GM18858 (cell line): ENCODE results near the gene GALNT13.

Source experiments
- ATAC-seq: cut with Tn5 transposase; IDR thresholded peaks from one replicate; pipeline ENCODE4 v1.9.1; 2021; ENCODE audit not compliant: unreplicated experiment

Gene GALNT13

DNA sequence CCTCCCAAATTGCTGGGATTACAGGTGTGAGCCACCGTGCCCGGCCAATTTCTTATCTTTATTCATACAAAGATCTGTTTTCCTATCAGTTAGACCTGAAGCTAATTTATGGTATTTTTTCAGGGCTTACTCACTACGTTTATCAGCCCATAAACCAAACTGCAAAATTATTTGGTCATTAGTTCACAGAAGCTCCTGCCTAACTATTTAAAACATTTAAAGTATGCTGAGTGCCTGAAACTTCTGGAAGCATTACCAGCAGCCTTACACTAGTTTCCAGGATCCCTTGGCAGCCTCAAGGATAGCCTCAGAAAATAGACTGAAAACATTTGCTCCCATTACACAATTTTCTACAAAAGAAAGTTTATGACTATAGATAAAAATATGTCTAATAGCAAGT lies 68.8 kb downstream of the GALNT13 start:
- no peak for ATAC-seq

DNA sequence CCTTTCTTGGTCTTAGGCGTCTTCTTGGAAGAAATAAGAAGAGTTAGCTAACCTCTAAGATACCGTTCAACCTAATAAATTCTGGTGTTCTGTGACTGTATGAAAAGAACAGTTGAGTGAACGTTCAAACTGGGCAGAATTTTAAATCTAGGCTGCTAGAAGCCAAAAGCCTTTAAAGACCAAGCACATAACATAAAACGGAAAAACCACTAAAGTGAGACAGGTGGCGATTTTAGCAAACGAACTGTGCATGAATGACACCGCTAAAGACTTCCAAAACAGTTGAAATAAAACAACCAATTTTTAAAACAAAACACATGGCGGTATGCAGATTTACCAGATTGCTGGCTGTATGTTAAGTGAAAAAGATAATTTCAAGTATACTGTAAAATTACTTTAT lies 73.1 kb downstream of the GALNT13 start:
- no peak for ATAC-seq

DNA sequence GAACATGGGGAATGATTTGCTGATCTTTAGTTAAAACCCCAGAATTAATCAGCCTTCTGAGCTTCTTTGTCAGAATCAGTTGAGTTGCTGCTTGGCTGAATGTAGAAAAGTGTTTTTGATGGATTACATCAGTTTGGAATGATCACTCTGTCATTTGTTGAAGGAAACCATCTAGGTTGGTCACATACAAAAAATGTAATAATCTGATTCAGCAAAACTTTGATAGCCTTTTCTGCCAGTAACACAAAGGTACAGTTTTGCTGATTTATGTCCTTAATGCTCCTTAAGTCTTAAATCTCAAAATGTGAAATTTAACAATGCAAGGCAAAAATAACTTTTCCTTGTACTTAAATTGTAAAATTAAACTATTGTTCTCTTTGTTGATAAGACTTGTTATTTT lies 74.3 kb downstream of the GALNT13 start:
- ATAC-seq, result no peak

DNA sequence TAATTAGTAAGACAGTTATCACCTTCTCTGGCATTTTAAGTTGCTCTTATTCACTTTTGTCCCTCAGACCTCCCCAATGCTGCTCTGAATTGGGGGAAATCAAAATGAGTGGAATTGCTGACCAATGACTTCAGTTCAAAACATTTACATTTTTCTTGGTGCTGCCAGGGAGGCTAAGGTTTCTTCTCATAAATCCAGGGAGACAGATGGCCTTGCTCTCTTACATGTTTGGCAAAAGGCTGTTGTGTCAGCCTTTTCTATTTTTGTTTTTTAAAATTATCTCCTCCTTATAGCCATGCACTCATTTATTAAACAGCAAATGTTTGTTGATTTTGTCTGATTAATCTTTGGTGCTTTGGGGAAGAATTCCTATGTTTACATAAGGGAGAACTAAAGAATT lies 82.0 kb downstream of the GALNT13 start:
- ATAC-seq, result no peak

DNA sequence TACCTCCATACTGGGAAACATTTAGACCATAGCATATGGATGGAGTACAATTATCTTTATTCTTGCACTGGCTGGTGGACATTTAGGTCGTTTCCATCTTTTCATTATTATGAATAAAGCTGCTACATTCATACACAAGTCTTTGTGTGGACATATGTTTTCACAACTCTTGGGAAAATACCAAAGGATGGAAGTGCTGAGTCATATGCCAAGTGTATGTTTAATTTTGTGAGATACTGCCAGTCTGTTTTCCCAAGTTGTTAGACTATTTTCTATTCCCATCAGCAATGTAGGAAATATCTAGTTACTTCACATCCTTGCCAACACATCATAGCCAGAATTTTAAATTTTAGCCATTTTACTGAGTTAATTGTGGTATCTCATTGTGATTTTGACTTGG lies 91.5 kb downstream of the GALNT13 start:
- ATAC-seq, result no peak

DNA sequence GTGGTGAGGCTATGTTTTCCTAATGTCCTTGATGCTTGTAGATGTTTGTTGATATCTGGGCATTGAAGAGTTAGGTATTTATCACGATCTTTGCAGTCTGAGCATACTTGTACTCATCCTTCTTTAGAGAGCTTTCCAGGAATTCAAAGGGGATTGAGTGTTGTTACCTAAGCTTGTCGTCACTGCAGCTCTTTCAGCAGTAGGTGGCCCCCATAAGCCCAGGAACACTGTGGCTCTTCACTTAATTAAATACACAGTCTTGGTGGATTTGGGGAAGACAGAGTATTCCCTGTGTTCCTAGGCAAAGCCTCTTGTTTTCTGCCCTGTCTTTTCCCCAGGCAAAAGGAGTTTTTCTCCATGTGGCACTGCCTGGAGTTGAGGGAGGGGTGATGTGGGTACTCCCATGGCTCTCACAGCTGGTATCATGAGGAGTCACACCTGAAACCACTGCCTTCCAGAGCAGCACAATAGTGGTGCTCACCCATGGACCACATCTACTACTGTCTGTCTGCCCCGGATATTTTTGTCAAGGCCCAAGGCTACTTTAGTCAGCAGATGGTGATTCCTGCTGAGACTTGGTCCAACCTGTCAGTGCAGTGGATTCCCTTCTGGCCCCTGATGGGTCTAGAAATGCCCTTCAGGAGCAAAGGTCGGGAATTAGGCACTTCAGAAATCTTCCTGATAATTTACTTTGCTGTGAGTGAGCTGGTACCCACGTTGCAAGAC lies 95.7 kb downstream of the GALNT13 start:
- no peak for ATAC-seq

DNA sequence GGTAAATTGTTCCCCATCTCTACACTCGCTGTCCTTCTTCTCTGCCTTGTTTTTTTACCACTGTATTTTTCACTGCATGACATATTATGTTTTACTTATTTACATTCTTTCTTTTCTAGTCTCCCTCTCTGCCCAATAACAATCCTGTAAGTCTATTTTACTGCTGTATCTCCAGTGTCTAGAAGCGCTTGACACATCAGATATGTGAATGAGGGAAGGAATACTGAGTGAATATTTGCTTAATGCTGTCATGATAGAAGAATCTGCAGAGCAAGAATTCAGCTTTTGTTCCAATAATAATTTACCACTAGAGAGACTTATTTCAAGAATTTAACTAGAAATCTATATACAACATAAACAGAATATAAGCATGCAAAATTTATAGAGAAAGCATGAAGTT lies 99.5 kb downstream of the GALNT13 start:
- ATAC-seq, result no peak

DNA sequence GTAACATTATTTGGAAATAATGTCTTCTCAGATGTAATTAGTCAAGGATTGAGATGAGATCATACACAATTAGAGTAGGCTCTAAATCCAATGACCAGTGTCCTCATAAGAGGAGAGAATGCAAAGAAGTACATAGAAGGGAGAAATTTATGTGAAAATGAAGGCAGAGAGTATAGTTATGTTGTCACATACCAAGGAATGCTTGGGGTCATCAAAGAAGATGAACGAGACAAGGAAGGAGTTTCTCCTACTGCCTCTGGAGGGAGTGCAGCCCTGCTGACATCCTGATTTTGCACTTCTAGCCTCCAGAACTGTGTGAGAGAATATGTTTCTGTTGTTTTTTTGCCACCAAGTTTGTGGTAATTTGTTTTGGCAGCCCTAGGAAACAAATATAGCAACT lies 100.1 kb downstream of the GALNT13 start:
- no peak for ATAC-seq

DNA sequence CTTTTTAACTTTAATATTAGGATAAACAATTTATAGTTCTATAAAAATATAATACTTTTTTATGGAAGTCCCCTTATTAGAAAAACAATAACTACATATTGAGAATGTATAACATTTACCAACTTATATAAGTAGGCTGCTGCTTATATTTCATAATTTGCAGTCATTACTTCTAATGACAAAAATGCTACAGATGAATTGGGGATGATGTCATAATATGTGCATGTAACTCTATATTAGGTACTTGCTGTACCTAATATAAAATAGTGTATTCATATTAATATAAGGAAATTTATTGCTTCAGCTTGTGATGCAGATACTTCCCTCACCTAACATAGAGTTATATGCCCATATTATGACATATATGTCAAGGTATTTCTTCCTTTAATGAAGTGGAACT lies 100.7 kb downstream of the GALNT13 start:
- ATAC-seq, result no peak

DNA sequence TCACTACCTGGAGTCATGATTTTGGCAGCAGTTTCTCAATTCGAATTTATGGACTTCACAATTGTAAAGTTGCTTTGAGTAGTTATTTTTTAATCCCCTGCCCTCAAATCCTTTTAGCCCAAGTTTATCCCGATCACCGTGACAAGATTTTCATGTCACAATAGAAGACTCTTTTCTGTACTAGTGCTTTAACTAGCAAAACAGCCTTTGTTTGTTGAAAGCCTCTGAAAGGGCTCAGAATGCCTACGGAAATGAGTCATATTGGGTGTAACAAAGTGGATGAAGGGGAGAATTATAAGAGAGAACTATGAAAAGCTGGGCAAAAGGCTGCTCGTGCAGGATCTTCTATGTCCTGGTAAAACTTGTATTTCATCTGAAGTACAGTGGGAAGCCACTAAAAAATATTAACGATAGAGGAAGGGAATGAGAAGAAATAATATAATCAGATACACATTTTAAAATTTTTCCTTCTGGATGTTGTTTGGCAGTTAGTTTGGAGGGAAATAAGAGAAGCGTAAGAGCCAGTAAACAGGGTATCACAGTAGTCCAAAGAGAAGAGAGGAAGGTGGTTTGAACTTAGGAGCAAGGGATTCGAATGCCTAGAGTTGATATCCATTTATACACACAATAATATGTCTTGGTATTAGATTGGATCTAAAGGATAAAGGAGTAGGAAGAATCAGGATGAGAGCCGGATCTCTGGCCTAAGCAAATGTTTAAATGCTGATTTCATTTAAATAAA lies 114.9 kb downstream of the GALNT13 start:
- ATAC-seq, result no peak

DNA sequence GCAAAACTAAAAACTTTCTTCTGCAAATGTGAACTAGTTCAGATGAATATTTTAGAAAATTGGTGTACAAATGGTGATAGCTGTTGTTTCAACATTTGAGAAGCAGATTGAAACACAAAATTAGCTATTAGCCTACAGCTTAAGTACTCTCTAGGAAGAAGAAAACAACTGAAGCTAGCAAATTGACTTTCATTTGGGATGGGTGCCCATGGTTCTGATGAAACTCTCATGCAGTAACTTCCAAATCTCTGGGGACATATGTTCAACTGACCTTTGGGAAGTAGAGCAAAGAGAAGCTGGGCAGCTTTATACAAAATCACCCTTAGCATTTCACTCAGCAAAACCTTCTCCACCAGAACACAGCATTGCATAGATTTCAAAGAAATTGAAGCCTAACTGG lies 119.0 kb downstream of the GALNT13 start:
- ATAC-seq, result no peak

DNA sequence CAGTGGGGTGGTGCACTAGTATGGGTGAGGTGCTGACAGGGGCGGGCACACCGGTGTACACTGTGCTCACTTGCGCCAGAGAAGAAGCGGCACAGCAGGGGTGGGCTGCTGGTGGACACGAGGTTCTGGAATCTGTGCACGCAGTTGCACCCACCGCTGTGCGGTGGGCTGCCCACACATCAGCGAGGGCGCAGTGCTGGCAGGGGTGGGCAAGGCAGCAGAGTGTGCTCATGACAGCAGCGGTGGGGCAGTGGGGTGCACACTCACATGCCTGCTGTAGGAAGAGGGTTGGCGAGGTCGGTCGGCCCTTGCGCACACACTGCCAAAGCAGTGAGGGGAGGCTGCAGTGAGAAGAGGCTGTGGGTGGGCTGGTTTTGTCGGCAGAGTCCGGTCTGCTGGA lies 141.8 kb downstream of the GALNT13 start:
- ATAC-seq, result no peak

DNA sequence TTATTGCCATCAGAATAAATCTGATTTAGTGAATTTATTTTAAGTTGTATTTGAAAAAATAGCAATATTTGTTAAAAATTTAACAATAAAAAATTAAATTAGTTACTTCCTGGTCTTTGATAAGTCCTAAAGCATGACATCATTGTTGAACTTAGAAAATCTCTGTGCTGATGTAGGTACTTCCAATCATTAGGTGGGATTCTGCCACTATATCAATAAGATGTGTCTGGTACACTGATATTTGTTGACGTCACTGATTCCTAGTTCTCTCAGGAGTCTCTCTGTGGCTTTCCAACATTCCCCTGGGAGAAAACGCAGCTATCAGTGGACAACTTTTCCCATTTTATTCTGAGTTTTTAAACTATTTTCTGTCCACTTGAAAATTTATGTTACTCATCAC lies 143.5 kb downstream of the GALNT13 start:
- no peak for ATAC-seq

DNA sequence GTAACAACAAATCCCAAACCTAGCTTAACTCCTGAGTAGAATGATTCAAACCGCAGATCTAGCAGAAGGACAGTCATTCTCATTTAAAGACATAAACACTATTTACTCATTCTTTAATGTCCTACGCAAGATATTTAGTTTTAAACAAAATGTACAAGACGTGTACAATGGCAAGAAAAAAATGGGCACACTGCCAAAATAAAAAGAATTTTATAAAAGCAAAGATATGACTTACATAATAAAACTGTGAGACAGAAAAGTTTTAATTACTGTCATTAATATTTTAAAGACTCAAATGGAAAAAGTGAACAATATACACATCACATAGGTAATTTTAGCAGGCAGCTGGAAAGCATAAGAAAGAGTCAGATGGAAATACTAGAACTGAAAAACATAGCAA lies 157.8 kb downstream of the GALNT13 start:
- ATAC-seq, result no peak

DNA sequence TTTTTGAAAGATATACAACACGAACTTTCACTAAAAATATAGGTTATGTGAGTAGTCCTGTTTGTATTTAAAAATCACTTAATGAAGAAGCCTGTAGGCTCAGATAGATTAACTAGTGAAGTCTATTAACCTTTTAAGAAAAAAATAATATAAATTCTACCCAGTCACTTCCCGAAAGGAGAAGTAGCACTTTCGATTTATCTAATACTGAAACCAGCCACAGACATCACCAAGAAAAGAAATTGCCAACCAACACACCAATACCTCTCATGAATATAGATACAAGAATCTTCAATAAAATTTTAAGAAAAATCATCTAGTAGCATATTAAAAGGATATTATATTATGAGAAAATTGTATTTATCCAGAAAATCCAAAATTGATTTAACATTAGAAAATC lies 160.5 kb downstream of the GALNT13 start:
- ATAC-seq, result peak; percentile 79

DNA sequence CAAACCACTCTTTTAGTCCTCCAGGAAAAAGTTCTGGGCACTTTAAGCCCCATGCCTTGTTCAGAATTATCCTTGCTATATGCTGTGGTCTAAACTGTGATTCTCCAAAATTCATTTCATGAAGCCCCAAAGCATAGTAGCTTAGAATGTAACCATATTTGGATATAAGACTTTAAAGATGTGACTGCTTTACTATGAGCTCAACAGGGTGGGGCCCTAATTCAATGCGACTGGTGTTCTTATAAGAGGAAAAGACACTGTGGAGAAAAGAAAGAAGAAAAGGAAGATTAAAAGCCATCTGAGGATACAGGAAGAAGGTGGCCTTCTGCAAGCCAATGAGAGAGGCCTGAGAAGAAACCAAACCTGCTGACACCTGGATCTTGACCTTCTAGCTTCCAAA lies 174.8 kb downstream of the GALNT13 start:
- ATAC-seq, result no peak

DNA sequence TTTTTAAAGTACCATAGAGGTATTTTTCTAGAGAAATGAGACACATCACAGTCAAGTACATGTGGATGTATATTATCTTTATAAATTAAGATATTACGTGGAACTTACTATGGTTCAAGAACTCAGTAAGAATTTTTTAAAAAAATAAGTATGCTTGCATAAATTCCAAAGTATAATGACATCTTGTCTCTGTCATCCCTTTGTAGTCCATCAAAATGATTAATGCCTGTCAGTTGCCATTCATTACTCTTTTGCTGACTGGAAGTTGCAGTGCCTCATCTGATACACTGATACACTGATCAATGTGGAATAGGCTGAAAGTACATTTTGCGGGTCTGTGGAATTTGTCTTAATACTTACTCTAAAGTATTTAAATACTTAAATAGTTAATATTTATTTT lies 177.2 kb downstream of the GALNT13 start:
- ATAC-seq, result no peak

DNA sequence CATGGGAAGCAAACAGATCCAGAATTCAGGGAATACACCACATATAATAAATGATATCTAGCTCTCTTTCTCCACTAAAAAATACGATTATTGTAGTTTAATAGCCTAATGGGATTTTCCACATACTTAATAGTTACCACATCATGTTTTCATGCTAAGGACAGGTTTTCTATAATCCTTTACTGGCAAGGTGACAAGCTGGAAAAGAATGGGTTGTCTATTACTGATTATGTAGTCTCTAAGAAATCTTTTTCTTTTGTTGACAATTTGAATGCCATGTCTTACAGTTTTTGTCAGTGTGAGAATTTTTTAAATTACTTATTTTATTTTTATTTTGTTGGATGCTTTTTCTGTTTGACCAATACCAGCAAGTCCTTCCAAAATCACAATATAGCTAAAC lies 177.8 kb downstream of the GALNT13 start:
- no peak for ATAC-seq

DNA sequence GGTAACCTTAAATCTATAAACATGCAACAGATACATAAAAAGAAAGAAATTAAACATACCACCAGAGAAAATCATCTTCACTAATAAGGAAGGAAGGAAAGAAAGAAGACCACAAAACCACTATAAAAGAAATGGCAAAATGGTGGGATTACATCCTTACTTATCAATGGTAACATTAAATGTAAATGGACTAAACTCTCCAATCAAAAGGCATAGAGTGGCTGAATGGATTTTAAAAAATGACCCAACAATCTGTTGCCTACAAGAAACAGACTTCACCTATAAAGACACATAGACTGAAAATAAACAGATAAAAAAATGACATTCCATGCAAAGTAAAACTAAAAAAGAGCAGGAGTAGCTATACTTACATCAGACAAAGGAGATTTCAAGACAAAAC lies 195.4 kb downstream of the GALNT13 start:
- ATAC-seq, result no peak

DNA sequence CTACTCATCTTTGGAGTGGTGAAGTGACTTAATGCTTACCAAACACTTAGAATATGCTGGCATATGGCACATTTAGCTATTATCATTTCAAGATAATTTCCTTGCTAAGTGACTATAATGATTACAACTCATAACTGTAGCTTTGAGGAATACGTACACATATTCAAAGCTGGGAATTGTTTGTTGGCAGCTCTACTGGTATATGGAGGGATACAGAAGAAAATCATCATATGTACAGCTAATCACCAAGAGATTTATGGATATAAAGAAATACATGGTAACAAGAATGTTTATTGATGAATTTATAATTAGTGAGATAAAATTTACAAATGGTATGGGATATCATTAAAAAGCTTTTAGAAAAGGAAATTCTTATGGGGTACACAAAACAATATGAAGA lies 207.2 kb downstream of the GALNT13 start:
- no peak for ATAC-seq

DNA sequence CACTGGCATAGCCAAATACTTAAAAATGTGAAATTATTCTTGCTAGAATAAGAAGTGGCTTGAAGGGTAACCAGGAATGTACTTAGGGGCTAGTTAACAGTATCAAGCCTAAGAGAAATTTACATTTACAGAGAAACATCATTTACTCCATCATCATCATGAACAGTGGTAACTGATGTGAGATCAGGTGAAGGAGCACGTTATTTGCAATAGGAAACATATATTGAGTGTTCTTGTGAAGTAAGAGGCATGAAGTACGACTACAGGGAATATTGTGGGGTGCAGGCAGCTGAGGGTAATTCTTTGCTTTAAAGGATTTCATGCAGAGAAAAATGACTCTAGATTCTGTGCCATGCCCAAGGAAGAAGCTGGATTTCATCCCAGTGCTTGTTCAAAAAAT lies 220.8 kb downstream of the GALNT13 start:
- ATAC-seq, result no peak

DNA sequence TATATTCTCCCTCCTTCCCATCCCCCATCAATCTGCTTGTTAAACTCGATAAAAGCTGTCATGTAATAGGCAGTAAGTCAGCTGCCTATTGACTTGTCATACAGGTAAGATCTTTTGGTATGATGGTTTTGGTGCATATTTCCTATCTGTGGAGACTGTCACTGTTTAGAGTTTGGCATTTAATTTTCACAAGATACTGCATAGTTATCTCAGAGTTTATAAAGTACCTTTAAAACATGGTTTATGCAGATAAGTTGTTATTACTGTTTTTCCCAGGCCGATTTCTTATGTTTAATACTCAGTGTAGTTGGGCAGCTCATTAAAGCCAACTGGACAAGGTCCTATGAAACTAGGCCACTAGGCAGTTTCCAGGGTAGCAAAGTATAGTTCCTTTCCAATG lies 222.1 kb downstream of the GALNT13 start:
- no peak for ATAC-seq
